ENCODE data around the gene PBX1. TPM values are rescaled to one million over a fixed set of nuclear protein-coding genes. Genes with fewer than 3 reads are reported as not detected.
A peak's percentile ranks its signal among the peaks of the same experiment; 100 is the strongest.

Gene PBX1
- total and polyA plus RNA-seq, 2 of the 4 experiments (the other 2 are of a cell fraction): 13.9 to 17.9 TPM

DNA sequence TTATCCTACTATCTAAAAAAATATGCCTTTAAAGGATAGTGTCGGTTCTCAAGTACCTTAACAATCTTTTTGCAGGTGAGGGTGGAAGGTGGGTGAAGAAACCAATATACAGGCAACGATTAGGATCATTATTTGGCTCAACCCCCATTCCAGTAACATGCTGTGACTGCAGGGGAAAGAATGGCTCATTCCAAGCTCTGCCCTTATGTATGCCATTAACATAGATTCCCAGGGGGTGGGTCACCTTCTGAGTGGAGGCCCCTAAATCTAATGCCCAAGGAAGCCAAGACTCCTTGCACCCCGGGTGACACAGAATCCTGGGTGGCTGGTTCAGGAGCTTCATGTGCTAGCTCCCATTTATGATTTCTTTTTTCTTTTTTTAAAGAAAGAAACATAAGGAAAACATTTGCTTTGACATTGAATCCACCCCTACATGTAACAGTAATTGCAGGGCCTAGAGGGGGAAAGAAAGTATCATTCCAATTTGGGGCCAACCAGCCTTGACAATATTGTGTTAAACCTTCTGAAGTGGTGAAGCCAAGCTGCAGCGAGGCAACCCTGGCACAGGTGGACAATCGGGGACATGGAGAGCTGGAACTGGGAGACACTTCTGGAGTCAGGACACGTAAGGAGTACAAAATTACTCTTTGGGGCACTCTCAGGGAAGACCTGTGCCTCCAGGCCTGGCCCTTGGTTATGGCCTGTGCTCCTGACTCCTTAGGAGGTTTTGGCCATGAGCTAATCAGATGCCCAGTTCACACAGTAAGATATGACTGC, 200.3 kb downstream of the PBX1 start:
- Histone ChIP-seq H4K5ac (ENCODE audit: low read depth, low read length) (peak overlapping the region; percentile 52; the same call in 1 of the 2 replicates), H3K36me3 (ENCODE audit: control insufficient read depth, insufficient read depth, low read length) (no peaks in the 10 kb centered on the region), H3K4ac (ENCODE audit: low read depth, low read length) (peak overlapping the region; percentile 48; the same call in 1 of the 2 replicates), H2BK15ac (ENCODE audit: low read depth, low read length) (peak overlapping the region; percentile 8; the same call in 1 of the 3 replicates), H3K9ac (ENCODE audit: low read depth, low read length) (no peak overlapping the region), H2AFZ (replicated peaks; ENCODE audit: low read length, poor library complexity) (peak overlapping the region; percentile 16), H3K4me3 (ENCODE audit: insufficient read depth, low read depth, low read length) (no peak overlapping the region), H2BK5ac (ENCODE audit: low read depth, low read length, poor library complexity, severe bottlenecking) (no peak overlapping the region), H3K4me1 (ENCODE audit: control insufficient read depth, insufficient read depth, low read length) (peaks cover 17% of the 10 kb centered on the region), H2AK9ac (replicated peaks; ENCODE audit: low read depth, low read length, poor library complexity) (no peak overlapping the region), H3K23ac (ENCODE audit: low read depth, low read length) (0 out of 2 replicates have a peak overlapping the region, but pooled peaks have one; percentile 14), H4K91ac (ENCODE audit: insufficient read depth, low read depth, low read length) (peak overlapping the region; percentile 31; the same call in 1 of the 2 replicates), H2BK20ac (ENCODE audit: low read depth, low read length) (0 out of 2 replicates have a peak overlapping the region, but pooled peaks have one; percentile 25), H3K27me3 (ENCODE audit: control insufficient read depth, insufficient read depth, low read length) (no peaks in the 10 kb centered on the region), H2BK120ac (ENCODE audit: low read depth, low read length) (peak overlapping the region; percentile 38; the same call in 1 of the 2 replicates), H3K56ac (ENCODE audit: extremely low read depth, insufficient read depth, low read length) (no peak overlapping the region), H3K79me1 (ENCODE audit: low read depth in 1 of 2, low read length in 2 of 2) (peaks cover 5 to 9% of the 10 kb centered on the region in 2 experiments), H3K18ac (ENCODE audit: low read depth, low read length) (peak overlapping the region; percentile 49), H4K8ac (ENCODE audit: low read depth in 2 of 2, low read length in 2 of 2) (peak overlapping the region; percentile 25 to 63; a peak in 2 of 4 replicates), H3K27ac (ENCODE audit: insufficient read depth, low read length) (peak overlapping the region; percentile 2; the same call in 1 of the 2 replicates), H3K9me3 (ENCODE audit: control insufficient read depth, insufficient read depth, low read length) (no peaks in the 10 kb centered on the region), H2AK5ac (ENCODE audit: low read depth, low read length) (peak overlapping the region; percentile 15), H4K20me1 (ENCODE audit: insufficient read depth, low read length) (no peaks in the 10 kb centered on the region), H3K14ac (replicated peaks; ENCODE audit: low read depth, low read length) (no peak overlapping the region), H3K4me2 (ENCODE audit: low read depth, low read length) (no peak overlapping the region), H3K9me1 (ENCODE audit: insufficient read depth, low read length) (peaks cover 6% of the 10 kb centered on the region; the same call in 1 of the 2 replicates)
- CTCF ChIA-PET: no interaction called here
- no peak for ATAC-seq (ENCODE audit: low read depth)
- intact Hi-C loops (cut with micrococcal nuclease): no loop called here
- BruUV-seq (replicated peaks): no TSS peak
- no peak for DNase-seq
- dilution Hi-C loops (cut with HindIII; ENCODE audit: low sequenced_read_pairs, unreplicated experiment): no loop called here
- in situ Hi-C loops (cut with MboI; ENCODE audit: low sequenced_read_pairs): no loop called here
- POLR2A ChIA-PET (ENCODE audit: unreplicated experiment): no interaction called here
- 97% methylated on average over 3 of the region's 6 CpGs; no CpG with 5 or more reads in 1 of the 2 experiments for WGBS, 2 experiments (ENCODE audit: extremely low coverage in 2 of 2, insufficient read length in 1 of 2)
- TF ChIP-seq MAZ (IDR thresholded peaks at IDR 0.05; ENCODE audit: borderline replicate concordance, low read depth, low read length): no peak
- TF ChIP-seq RFX5 (IDR thresholded peaks at IDR 0.05; ENCODE audit: low read depth, low read length): no peak
- TF ChIP-seq CEBPB (IDR thresholded peaks at IDR 0.05; ENCODE audit: low read depth, low read length): no peak
- no peak for TF ChIP-seq CTCF (conservative IDR thresholded peaks at IDR 0.05; ENCODE audit: low read depth, low read length)
- TF ChIP-seq RCOR1 (IDR thresholded peaks at IDR 0.05; ENCODE audit: insufficient replicate concordance, low read length): no peak
- TF ChIP-seq RAD21 (IDR thresholded peaks at IDR 0.05; ENCODE audit: low read length): no peak
- no peak for TF ChIP-seq CHD1 (IDR thresholded peaks at IDR 0.05; ENCODE audit: low read depth, low read length)
- TF ChIP-seq, protein P1, sequence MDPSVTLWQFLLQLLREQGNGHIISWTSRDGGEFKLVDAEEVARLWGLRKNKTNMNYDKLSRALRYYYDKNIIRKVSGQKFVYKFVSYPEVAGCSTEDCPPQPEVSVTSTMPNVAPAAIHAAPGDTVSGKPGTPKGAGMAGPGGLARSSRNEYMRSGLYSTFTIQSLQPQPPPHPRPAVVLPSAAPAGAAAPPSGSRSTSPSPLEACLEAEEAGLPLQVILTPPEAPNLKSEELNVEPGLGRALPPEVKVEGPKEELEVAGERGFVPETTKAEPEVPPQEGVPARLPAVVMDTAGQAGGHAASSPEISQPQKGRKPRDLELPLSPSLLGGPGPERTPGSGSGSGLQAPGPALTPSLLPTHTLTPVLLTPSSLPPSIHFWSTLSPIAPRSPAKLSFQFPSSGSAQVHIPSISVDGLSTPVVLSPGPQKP (IDR thresholded peaks at IDR 0.05; ENCODE audit: borderline replicate concordance, low read depth, low read length): no peak
- no peak for TF ChIP-seq SMC3 (IDR thresholded peaks at IDR 0.05; ENCODE audit: low read depth, low read length)
- no peak for TF ChIP-seq FOS (IDR thresholded peaks at IDR 0.05; ENCODE audit: low read depth, low read length)
- TF ChIP-seq POLR2A (IDR thresholded peaks at IDR 0.05; ENCODE audit: low read depth, low read length): no peak
- TF ChIP-seq BHLHE40 (IDR thresholded peaks at IDR 0.05; ENCODE audit: low read depth, low read length): no peak
- no peak for TF ChIP-seq USF2 (IDR thresholded peaks at IDR 0.05; ENCODE audit: low read depth, low read length)
- no peak for TF ChIP-seq NFE2L2 (IDR thresholded peaks at IDR 0.05; ENCODE audit: low read depth, low read length)
